Right lobe of liver (tissue), 6 donors: ENCODE data around the gene EFNA4. TPM values are rescaled to one million over a fixed set of nuclear protein-coding genes. Genes with fewer than 3 reads are reported as not detected.
A peak's percentile ranks its signal among the peaks of the same experiment; 100 is the strongest.

Experiments used
- ATAC-seq, 4 donors: fragments of 200-7000 bp; cut with Tn5 transposase; one replicate each; pipeline ENCODE4 v1.9.1; 2020; ENCODE audit warnings: mild to moderate bottlenecking in 4 of 4, moderate library complexity in 4 of 4
- DNase-seq, 3 donors: peaks; one replicate each; pipeline ENCODE4 v3.0.0-alpha.2; 2020
- H3K27ac ChIP-seq, 3 donors: fragments of 200-600 bp; one replicate each; pipeline ENCODE4 v1.8.0; 2022
- H3K27me3 ChIP-seq, 2 donors: fragments of 200-600 bp; one replicate each; pipeline ENCODE4 v1.8.0; 2022
- H3K36me3 ChIP-seq, 4 donors: fragments of 200-600 bp; sonication (generic) in 1 of 4; one replicate each; pipeline versions ENCODE4 v1.5.1 to v1.8.0; 2017 to 2022; ENCODE audit warnings: control low read depth in 1 of 4
- H3K4me1 ChIP-seq, 4 donors: fragments of 200-600 bp; sonication (generic) in 1 of 4; one replicate each; pipeline versions ENCODE4 v1.5.1 to v1.8.0; 2017 to 2022; ENCODE audit warnings: control low read depth in 1 of 4
- H3K4me3 ChIP-seq, 3 donors: fragments of 200-600 bp; one replicate each; pipeline ENCODE4 v1.8.0; 2022
- H3K9me3 ChIP-seq, 4 donors: fragments of 200-600 bp; sonication (generic) in 1 of 4; one replicate each; pipeline versions ENCODE4 v1.5.1 to v1.8.0; 2017 to 2022; ENCODE audit warnings: control low read depth in 1 of 4
- POLR2A ChIP-seq: fragments of 450-650 bp; IDR thresholded peaks from one replicate; pipeline ENCODE4 v1.6.1; 2017; ENCODE audit warnings: antibody characterized with exemption, mild to moderate bottlenecking
- WGBS: methylation state at CpG from one replicate; pipeline ENCODE4 v1.1.6; 2018; ENCODE audit warnings: low coverage, low lambda C conversion rate; ENCODE audit not compliant: insufficient coverage; ENCODE audit errors: missing lambda C conversion rate; 5-methylcytosine and 5-hydroxymethylcytosine counted together
- intact Hi-C, 2 donors: fragments of 100-400 bp; cut with DNase I; formaldehyde crosslinking; loops; one replicate each; pipeline versions ENCODE4 v1.11.2 to v1.14.1; 2022
- total RNA-seq, 6 experiments: library from RNA; depleted of rRNA in 2 of 6; stranded (reverse); fragments of >200 nt in 2 of 6; fragmentation: NEBNext Ultra II Directional in 3 of 6; extraction: Animal tissue kit (Norgen Biotek cat#: 25700) in 3 of 6; gene quantifications; one replicate each; pipeline versions ENCODE4 v1.1.0 to v1.2.4, GENCODE V29; 2016 to 2023
- TF ChIP-seq, protein P1 (sequence below), 4 donors: fragments of 200-600 bp in 3 of 4; fragments of 450-650 bp in 1 of 4; IDR thresholded peaks; one replicate each; pipeline versions ENCODE4 v1.5.1 to v1.8.0; 2016 to 2022; ENCODE audit warnings: antibody characterized with exemption in 4 of 4, mild to moderate bottlenecking in 2 of 4
- donor health status: DM: no; HTN: yes; CAD: no.
- donor health status: DM: no; HTN: no; CAD: no.
- donor health status: DM: no; HTN: no; CAD: no.
- donor health status: DM: no; HTN: yes; CAD: no.
- donor health status: DM: no; HTN: yes; CAD: no.

The EFNA4 gene
- total RNA-seq, 6 experiments from 2014 or later, result 2.3 to 6.4 (median 3.0) TPM

DNA sequence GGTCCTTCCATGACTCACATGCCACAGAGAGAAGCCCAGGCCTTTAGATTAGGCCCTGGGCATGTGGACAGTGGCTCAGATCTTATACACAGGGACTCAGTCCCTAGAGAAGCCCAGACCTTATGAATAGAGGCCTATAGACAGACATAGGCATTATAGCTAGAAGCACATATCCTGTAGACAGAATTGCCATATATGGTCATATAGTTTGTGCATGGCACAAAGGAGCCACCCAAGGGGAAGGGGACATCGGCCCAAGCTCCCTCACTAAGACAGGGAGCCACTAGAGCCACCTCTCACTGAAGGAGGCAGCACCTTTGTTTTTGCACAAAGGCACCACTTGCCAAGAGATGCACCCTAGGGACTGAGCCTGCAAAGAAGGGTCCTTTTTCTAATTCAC, 12.8 kb downstream of the EFNA4 start:
- intact Hi-C loops, result no loop called here
- Histone ChIP-seq H3K9me3 (no peaks in the 10 kb centered on the region), H3K4me3 (no peak overlapping the region), H3K4me1 (peaks cover 0 to 28% (median 8%) of the 10 kb centered on the region in 4 donors), H3K27ac (no peak overlapping the region), H3K27me3 (peaks cover 12 to 19% of the 10 kb centered on the region in 2 donors), H3K36me3 (no peaks in the 10 kb centered on the region)
- ATAC-seq, result no peak
- WGBS, result no CpG with 5 or more reads among the region's 1 CpG
- DNase-seq, result no peak
- TF ChIP-seq POLR2A, result no peak
- TF ChIP-seq, protein P1, sequence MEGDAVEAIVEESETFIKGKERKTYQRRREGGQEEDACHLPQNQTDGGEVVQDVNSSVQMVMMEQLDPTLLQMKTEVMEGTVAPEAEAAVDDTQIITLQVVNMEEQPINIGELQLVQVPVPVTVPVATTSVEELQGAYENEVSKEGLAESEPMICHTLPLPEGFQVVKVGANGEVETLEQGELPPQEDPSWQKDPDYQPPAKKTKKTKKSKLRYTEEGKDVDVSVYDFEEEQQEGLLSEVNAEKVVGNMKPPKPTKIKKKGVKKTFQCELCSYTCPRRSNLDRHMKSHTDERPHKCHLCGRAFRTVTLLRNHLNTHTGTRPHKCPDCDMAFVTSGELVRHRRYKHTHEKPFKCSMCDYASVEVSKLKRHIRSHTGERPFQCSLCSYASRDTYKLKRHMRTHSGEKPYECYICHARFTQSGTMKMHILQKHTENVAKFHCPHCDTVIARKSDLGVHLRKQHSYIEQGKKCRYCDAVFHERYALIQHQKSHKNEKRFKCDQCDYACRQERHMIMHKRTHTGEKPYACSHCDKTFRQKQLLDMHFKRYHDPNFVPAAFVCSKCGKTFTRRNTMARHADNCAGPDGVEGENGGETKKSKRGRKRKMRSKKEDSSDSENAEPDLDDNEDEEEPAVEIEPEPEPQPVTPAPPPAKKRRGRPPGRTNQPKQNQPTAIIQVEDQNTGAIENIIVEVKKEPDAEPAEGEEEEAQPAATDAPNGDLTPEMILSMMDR (IDR thresholded peaks at IDR 0.05), result no peak

DNA sequence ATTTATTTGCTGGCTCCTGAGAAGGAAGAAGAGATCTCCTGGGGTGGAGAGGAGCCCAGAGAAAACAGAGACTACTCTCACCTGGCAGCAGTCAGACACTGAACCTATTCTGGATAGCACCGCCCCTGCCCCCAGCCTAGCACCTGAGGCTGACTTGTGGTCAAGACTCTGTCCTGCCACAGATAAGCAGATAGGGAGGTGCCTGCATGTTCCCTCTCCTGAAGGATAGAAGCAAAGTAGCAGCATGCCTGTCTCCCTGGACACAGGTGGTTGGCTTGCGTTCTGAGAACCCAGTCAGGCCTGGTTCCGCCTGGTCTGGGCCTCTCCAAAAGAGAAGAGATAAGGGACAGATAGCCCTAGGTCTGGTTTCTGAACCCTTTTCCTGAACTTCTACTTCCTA, 13.8 kb downstream of the EFNA4 start:
- intact Hi-C loops, result no loop called here
- 60% methylated on average over 2 of the region's 3 CpGs for WGBS
- no peak for TF ChIP-seq POLR2A
- TF ChIP-seq, protein P1 (IDR thresholded peaks at IDR 0.05), result no peak

DNA sequence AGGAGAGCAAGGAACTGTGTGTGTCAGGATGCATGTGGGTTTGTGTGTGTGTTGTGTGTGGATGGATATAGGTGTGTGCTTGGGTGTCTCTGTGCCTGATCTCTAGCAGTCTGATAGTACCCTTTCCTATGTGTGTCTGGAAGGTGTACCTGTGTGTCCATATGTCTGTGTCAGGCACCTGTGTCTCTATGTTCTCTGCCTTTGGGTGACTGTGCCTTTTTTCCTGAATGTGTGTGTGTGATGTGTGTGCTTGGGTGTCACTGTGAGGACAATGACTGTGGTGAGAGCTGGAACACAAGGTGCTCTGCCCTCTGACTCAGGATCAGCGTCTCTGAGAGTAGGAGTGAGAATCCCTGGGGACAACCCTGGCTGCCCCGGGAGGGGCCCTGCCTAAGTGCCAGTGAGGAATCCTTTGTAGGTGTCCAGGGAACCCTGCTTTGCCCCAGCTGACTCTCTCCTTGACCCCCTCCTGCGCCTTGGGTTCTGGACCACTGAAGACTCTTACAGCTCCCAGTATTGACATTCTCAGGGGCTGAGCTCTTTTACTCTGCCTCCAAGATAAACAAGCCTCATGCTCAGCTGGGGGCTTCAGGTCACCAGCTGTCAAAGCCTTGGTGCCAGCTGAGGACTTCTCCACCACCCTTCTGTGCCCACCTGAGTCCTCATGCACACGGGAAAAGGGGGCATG, 14.4 kb downstream of the EFNA4 start:
- Histone ChIP-seq H3K27me3 (peaks cover 14 to 28% of the 10 kb centered on the region in 2 donors), H3K4me3 (no peak overlapping the region), H3K4me1 (peaks cover 0 to 40% (median 10%) of the 10 kb centered on the region in 4 donors), H3K9me3 (no peaks in the 10 kb centered on the region), H3K36me3 (no peaks in the 10 kb centered on the region), H3K27ac (no peak overlapping the region)
- DNase-seq (no peak), ATAC-seq (no peak)
- no peak for TF ChIP-seq POLR2A
- TF ChIP-seq, protein P1 (IDR thresholded peaks at IDR 0.05), result no peak
- intact Hi-C loops, result no loop called here
- 60% methylated on average over 2 of the region's 4 CpGs for WGBS

More for the DNA sequence above, 13.8 kb downstream of the EFNA4 start:
- Histone ChIP-seq H3K36me3 (no peaks in the 10 kb centered on the region), H3K4me1 (peaks cover 0 to 37% (median 10%) of the 10 kb centered on the region in 4 donors), H3K27ac (no peak overlapping the region), H3K4me3 (no peak overlapping the region), H3K27me3 (peaks cover 12 to 26% of the 10 kb centered on the region in 2 donors), H3K9me3 (no peaks in the 10 kb centered on the region)
- DNase-seq (no peak), ATAC-seq (no peak)

DNA sequence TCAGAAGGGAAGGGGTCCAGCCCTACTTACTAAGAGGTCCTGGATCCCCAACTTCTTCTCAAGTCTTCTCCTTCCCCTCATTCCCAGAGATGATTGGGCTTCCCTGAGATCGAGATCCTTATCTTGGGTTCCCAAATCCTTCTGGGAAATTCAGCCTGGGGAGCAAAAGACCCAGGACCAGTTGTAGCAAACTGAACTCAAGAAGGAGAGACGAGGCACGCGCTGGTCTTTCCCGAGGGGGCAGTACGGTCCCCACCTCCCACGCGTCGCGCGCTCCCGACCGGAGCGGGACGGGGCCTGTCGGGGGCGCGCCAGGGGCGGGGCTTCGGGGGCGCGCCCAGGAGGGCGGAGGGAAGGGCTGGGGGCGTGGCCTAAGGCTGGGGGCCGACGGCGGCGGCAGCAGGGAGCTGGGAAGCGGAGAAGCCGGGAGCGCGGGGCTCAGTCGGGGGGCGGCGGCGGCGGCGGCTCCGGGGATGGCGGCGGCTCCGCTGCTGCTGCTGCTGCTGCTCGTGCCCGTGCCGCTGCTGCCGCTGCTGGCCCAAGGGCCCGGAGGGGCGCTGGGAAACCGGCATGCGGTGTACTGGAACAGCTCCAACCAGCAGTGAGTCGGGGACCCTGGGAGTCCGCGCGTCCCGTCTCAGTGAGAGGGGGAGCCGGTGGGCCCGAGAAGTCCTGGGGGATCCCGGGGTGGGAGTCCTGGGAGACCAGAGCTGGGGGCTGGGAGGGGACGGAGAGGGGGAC, 15.1 kb downstream of the EFNA4 start, which contains the start of gene EFNA3:
TSS of gene EFNA3 (plus strand) at position 369 of the 741 bp plus-strand sequence. CDS start at position 474, 105 bp downstream.
- DNase-seq, result peak; percentile 78 to 83 (median 78)
- Histone ChIP-seq H3K27me3 (peaks cover 18 to 34% of the 10 kb centered on the region in 2 donors), H3K4me1 (peaks cover 0 to 40% (median 10%) of the 10 kb centered on the region in 4 donors), H3K27ac (no peak within 1 kb of the TSS), H3K9me3 (no peaks in the 10 kb centered on the region), H3K36me3 (no peaks in the 10 kb centered on the region), H3K4me3 (peak within 1 kb of the TSS; percentile 29 to 44 (median 38))
- peak; percentile 78 to 85 (median 80) for ATAC-seq
- 1% methylated on average over 26 of the region's 59 CpGs for WGBS
- TF ChIP-seq, protein P1 (IDR thresholded peaks at IDR 0.05), result no peak
- no peak for TF ChIP-seq POLR2A
- intact Hi-C loops, result no loop called here
